ENCODE data around the gene RCL1.

DNA sequence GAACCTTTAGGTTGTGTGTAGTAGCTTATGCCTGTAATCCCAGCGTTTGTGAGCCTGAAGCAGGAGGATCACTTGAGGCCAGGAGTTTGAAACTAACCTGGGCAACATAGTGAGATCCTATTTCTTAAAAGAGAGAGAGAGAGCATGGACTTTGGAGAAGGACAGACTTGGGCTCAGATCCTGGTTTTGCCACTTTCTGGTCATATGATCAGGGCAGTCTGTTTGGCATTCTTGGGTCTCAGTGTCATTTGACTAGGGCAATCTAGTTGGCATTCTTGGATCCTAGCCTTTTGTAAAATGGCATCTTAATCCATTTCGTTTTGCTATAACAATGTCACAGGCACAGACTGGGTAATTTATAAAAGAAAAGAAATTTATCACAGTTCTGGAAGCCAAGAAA lies 28.4 kb downstream of the RCL1 start:
- TF ChIP-seq CTCF (conservative IDR thresholded peaks at IDR 0.05; ENCODE audit: low read depth, low read length) (no peak), EZH2 (IDR thresholded peaks at IDR 0.05; ENCODE audit: low read length, unreplicated experiment) (no peak), EZH2phosphoT487 (IDR thresholded peaks at IDR 0.05; ENCODE audit: borderline replicate concordance, low read length) (no peak)

All from PC-3 (cell line).